Effector CD8-positive, alpha-beta T cell (primary cell): ENCODE data around the gene B9D2.

Experiments
- DNase-seq: peaks from one replicate; lab custom pipeline; 2025; lab: John Stamatoyannopoulos, UW

Gene B9D2

DNA sequence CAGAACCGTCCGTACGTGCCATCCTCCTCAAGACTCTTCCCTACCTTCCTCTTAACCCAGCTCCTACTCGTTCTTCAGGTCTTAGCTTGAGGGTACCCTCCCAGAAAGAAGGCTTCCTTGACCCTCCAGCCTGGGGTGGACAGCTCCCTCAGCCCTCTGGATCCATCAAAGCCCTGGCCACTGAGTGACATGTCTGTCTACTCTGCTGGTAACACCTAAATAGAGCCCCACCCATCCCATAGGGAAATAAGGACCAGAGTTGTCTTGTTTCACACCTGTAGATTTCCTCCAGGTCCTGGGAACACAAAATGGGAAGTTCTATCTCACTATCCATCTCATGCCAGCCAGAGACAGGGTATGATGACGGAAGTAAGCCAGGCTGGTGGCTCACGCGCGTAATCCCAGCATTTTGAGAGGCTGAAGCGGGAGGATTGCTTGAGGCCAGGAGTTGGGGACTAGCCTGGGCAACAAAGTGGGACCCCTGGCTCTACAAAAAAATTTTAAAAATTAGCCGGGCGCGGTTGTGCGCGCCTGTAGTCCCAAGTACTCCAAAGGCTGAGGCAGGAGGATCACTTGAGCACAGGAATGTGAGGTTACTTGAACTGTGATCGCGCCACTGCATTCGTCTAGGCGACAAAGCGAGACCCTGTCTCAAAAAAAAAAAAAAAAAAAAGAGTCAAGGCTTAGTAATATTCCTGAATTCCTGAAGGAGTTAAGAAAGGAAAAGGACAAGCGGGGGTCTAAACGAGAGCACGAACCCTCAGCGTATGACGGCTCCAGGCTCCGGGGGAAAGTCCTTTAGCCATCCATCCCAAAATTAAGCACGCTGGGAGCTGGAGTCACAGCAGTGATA is 54.5 kb downstream of the B9D2 start:
- no peak for DNase-seq

DNA sequence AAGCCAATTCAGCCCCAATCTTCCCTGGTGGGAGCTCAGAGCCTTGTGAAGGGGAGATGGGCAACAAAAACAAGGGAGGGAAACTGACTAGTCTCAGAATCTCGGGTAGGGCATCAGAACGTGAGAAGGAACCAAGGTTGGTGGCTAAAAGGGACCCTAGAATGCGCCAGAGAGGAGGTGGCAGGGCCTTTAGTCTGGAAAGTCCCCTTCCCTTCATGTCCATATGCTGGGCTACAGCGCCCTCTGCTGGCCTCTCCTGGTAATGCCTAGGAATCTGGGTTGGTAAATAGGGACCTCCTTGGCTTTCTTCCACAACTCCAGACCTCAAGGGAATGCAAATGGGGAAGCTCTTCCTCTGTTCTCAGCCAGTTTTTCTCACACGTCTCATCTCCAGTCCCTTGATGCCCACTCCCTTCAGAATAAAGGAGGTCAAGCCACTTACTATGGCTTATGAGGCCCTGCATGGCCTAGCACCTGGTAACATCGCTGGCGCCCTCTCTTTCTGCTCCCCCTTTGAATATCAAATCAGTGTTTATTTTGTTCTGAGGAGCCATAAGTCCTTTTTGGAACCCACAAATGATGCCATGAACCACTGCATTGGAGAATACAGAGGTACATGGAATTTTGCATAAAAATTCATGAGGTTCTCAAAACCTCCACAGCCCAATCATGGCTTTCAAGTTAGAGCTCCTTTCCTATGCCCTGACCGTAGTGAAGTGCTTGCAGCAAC is 55.3 kb downstream of the B9D2 start:
- DNase-seq: peak; percentile 96

DNA sequence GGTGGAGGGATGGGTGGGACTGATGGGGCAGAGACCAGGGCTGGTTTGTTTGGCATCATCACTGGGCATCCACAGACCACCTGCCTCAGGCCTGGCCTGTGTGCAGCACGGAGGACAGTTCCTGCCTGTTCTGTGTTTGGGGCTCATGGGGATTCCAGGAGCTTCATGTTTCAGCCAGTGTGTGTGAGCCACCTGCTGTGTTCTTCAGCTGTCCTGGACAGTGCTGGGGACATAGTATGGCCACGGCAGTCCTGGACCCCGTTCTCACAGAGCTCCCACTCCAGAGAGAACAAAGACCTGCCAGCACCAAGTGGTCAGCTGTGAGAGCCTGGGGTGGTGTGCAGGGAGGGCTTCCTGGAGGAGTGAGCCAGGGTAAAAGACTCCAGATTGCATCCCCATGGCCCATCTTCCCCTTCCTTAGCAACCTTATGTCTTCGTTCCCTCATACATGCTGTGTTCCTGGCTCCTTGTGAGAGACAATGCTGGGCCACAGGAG is 55.9 kb downstream of the B9D2 start:
- no peak for DNase-seq

DNA sequence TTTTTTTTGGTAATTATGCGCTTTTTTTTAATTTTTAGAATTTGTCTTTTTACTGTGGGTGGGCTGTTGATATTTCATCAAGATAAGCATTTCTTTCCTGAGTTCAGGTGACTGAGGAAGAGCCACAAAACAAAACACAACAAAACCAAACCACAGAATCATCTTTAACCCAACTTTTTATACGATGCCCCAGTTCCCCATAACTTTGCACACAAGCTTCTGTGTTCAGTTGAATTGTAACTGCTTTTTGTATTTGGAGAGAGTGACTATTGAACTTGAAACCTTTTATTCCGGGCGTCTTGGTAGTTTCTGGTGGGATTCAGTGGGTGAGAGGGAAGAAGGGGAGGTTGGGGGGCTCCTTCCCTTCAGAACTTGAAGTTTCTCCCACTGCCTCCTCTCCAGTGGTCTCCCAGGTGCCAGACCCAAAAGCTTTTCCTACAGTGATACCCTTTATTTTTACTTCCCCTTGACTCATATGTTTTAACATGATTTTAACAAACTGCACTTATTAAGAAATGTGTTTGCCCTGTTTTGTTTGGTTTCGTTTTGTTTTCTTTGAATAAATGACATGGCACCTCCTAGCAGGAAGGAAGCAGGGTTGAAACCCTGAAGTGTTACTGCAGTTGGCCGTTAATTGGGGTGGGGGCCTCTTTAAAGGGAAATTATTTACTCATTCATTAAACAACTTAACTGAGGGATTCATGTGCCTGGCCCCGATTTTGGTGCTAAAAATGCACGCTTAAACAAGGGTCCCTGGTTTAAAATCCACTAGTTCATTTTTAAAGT is 56.7 kb downstream of the B9D2 start:
- no peak for DNase-seq

DNA sequence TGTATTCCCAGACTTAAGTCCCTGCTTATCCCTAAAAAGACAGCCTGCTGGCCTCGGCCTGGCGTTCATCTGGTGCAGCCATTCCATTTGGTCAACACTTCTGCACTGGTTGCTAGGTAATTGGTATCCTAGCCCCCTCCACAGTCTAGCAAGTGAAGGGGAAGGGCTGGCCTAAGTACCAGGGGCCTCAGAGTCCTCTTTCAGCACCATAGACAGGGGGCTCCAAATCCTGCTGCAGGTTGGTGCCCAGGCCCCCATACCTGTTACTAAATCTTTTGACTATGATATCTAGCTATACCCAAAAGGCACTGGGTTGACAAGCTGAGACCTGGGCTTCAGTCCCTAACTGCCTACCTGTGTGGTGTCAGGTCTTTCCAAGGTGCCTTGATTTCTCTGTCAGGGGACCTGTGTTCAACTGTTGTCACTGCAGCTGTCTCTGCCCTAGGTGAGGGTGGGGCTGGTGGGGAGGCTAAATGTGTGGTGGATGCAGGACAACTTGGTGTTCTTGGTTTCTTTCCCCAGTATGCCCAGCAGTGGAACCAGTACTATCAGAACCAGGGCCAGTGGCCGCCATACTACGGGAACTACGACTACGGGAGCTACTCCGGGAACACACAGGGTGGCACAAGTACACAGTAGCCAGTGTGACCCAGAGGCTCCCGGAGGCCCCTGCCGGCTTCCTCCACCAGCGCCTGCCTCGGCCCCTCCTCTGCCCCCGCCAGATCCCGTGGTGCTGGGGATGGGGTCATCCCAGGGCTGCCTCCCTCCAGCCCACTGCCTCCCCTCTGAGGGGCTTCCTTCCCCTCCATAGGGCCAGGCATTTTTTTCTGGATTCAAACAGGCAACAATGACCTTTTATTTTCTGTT is 57.8 kb downstream of the B9D2 start:
- no peak for DNase-seq

DNA sequence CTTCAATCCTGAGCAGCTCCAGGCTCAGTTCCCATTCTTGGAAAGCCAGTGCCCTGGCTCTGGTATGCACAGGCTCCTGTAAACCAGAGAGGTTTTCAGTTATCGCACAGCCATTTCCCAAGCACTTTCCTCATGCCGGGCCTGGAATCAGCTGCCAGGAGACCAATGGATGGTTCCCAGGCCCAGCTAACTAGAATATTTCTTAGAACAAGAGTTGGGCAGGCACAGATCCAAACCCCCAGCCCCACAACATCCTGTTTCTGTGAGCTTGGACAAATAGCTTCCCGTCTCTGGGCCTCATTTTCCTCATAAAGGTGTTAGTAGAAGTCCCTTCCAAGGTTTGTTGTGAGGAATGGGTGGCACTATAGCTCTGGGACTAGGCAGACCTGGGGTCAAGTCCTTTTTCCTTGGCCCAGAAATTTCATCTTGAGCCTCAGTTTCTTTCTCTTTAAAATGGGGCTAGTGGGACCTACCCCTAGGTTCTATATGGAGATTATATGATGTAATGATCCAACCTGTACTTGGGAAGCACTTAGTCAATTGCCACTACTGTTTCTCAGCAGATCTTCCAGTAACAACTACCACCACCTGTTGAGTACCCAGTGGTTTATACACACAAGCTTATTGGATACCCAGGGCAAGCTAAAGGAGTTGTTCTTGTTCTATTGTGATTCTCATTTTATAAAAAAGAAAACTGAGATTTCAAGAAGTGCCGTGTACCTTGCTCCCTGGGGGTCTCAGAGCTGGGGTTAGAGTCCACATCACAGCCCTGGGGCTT is 59.1 kb downstream of the B9D2 start:
- no peak for DNase-seq
